T-helper 17 cell (primary cell): Measurements from ENCODE around the gene UBR3. TPM values are rescaled to one million over a fixed set of nuclear protein-coding genes. Genes with fewer than 3 reads are reported as not detected.
"Not testable (repeated sequence)": the region's sequence is repeated elsewhere in the genome, so short reads cannot be mapped to it uniquely, and the experiment has no call there.

Experiments used
- ATAC-seq: fragments of 150-1000 bp; cut with Tn5 transposase; 2 replicates; pipeline ENCODE4 v1.10.0; 2021; ENCODE audit warnings: mild to moderate bottlenecking, moderate library complexity
- DNase-seq, 3 donors: peaks; one replicate each; pipeline versions ENCODE4 v3.0.0 to v3.0.0-alpha.2; 2020 to 2021
- H3K9me3 ChIP-seq: one replicate; pipeline ENCODE4 v1.7.0; 2013; ENCODE audit warnings: low read length, mild to moderate bottlenecking; ENCODE audit not compliant: control insufficient read depth, poor library complexity, severe bottlenecking
- H3K27ac Mint-ChIP-seq: one replicate; pipeline ENCODE4 v1.8.0; 2022; ENCODE audit warnings: mild to moderate bottlenecking, moderate library complexity, mixed read lengths
- H3K27me3 Mint-ChIP-seq: one replicate; pipeline ENCODE4 v1.8.0; 2022; ENCODE audit warnings: mixed read lengths
- H3K36me3 Mint-ChIP-seq: one replicate; pipeline ENCODE4 v1.8.0; 2022; ENCODE audit warnings: low read depth, mixed read lengths
- H3K4me1 Mint-ChIP-seq: one replicate; pipeline ENCODE4 v1.8.0; 2022; ENCODE audit warnings: mild to moderate bottlenecking, mixed read lengths
- H3K4me3 Mint-ChIP-seq: one replicate; pipeline ENCODE4 v1.8.0; 2022; ENCODE audit warnings: mild to moderate bottlenecking, moderate library complexity, mixed read lengths
- total RNA-seq, 4 donors: library from RNA in 2 of 4; stranded (reverse) in 2 of 4; gene quantifications; one replicate each; pipeline ENCODE4 v1.2.3 and lab custom pipeline; 2022 to 2026

The UBR3 gene
- total RNA-seq, 2 donors from 2014 or later: 33.6 to 34.9 TPM

GRCh38 chr2:170115501-170116229 lies 288.4 kb downstream of the UBR3 start:
- DNase-seq: no peak
- Mint-ChIP-seq H3K4me1 (no peaks in the 10 kb centered on the region), H3K4me3 (no peak overlapping the region), H3K27ac (no peak overlapping the region), H3K27me3 (peaks cover 19% of the 10 kb centered on the region), H3K36me3 (no peaks in the 10 kb centered on the region)
- no peak for ATAC-seq
- no peaks in the 10 kb centered on the region for H3K9me3 ChIP-seq

- no peak for ATAC-seq
- no peaks in the 10 kb centered on the region for H3K9me3 ChIP-seq
- H3K4me3 Mint-ChIP-seq: no peak overlapping the region
- no peaks in the 10 kb centered on the region for H3K4me1 Mint-ChIP-seq
- no peak for DNase-seq
- H3K27ac Mint-ChIP-seq: no peak overlapping the region
- H3K27me3 Mint-ChIP-seq: peaks cover 7% of the 10 kb centered on the region
- no peaks in the 10 kb centered on the region for H3K36me3 Mint-ChIP-seq
Observed at GRCh38 chr2:170118641-170119040, 291.4 kb downstream of the UBR3 start.

GRCh38 chr2:170119326-170119725 lies 292.1 kb downstream of the UBR3 start:
- not testable (repeated sequence) for H3K36me3 Mint-ChIP-seq, H3K4me1 Mint-ChIP-seq, H3K27me3 Mint-ChIP-seq, H3K4me3 Mint-ChIP-seq, ATAC-seq, H3K27ac Mint-ChIP-seq, H3K9me3 ChIP-seq, DNase-seq

GRCh38 chr2:170121689-170122088 lies 294.4 kb downstream of the UBR3 start:
- DNase-seq: no peak
- H3K36me3 Mint-ChIP-seq: no peaks in the 10 kb centered on the region

GRCh38 chr2:170122883-170123547 lies 295.8 kb downstream of the UBR3 start:
- H3K9me3 ChIP-seq: no peaks in the 10 kb centered on the region
- no peak overlapping the region for H3K4me3 Mint-ChIP-seq
- ATAC-seq: no peak
- no peak overlapping the region for H3K27ac Mint-ChIP-seq
- no peaks in the 10 kb centered on the region for H3K27me3 Mint-ChIP-seq
- no peak for DNase-seq
- no peaks in the 10 kb centered on the region for H3K4me1 Mint-ChIP-seq
- H3K36me3 Mint-ChIP-seq: peaks cover 2% of the 10 kb centered on the region

More at GRCh38 chr2:170121689-170122088, 294.4 kb downstream of the UBR3 start:
- ATAC-seq: no peak
- H3K27me3 Mint-ChIP-seq: no peaks in the 10 kb centered on the region
- no peaks in the 10 kb centered on the region for H3K4me1 Mint-ChIP-seq
- H3K27ac Mint-ChIP-seq: no peak overlapping the region
- no peak overlapping the region for H3K4me3 Mint-ChIP-seq
- H3K9me3 ChIP-seq: no peaks in the 10 kb centered on the region

- H3K9me3 ChIP-seq: no peaks in the 10 kb centered on the region
- Mint-ChIP-seq H3K27me3 (no peaks in the 10 kb centered on the region), H3K4me1 (no peaks in the 10 kb centered on the region), H3K4me3 (no peak overlapping the region), H3K36me3 (peaks cover 2% of the 10 kb centered on the region), H3K27ac (no peak overlapping the region)
- ATAC-seq (no peak), DNase-seq (no peak)
Observed at GRCh38 chr2:170123593-170123992, 296.3 kb downstream of the UBR3 start.

- not testable (repeated sequence) for H3K4me1 Mint-ChIP-seq, ATAC-seq
Observed at GRCh38 chr2:170126138-170126728, 299.0 kb downstream of the UBR3 start.

More at GRCh38 chr2:170126138-170126728, 299.0 kb downstream of the UBR3 start:
- H3K9me3 ChIP-seq, H3K27me3 Mint-ChIP-seq, H3K27ac Mint-ChIP-seq, H3K36me3 Mint-ChIP-seq, H3K4me3 Mint-ChIP-seq, DNase-seq: not testable (repeated sequence)

Other genes with a start within 250 kb of the UBR3 start
- gene PPIG, start 243.1 kb upstream of the UBR3 start, total RNA-seq: 10 to 100 TPM; 64.3 to 66.0 TPM
- gene CFAP210, start 133.0 kb upstream of the UBR3 start, total RNA-seq: 1 to 10 TPM; 1.6 to 3.7 TPM
- 1 to 10 TPM; 3.8 to 4.2 TPM for gene PHOSPHO2, start 133.0 kb upstream of the UBR3 start, total RNA-seq
- under 1 TPM; 0.37 to 0.60 TPM for gene KLHL23, start 93.6 kb upstream of the UBR3 start, total RNA-seq
- 100 to 1,000 TPM; 111 to 141 TPM for gene SSB, start 28.6 kb upstream of the UBR3 start, total RNA-seq
- 10 to 100 TPM; 22.9 to 29.4 TPM for gene METTL5, start 2.5 kb upstream of the UBR3 start, total RNA-seq